A549 (cell line): ENCODE measurements around the gene DNAJA1. TPM values are rescaled to one million over a fixed set of nuclear protein-coding genes. Genes with fewer than 3 reads are reported as not detected.
A peak's percentile ranks its signal among the peaks of the same experiment; 100 is the strongest.

Experiments
- ATAC-seq, 2 experiments: fragments of 200-7000 bp in 1 of 2; fragments of >200 bp in 1 of 2; cut with Nextera tagmentation in 1 of 2; cut with Tn5 transposase in 1 of 2; 3 replicates each; pipeline versions ENCODE4 v1.8.0 to v1.9.1; 2018 to 2020; ENCODE audit warnings: mild to moderate bottlenecking in 1 of 2, moderate library complexity in 1 of 2
- CTCF ChIA-PET: fragments of 300-600 bp; sonication (Branson Sonifier 250); formaldehyde crosslinking; extraction: SDS; loops from one replicate; lab custom pipeline; 2021; ENCODE audit warnings: antibody characterized with exemption, inconsistent platforms; lab: Yijun Ruan, JAX
- POLR2A ChIA-PET: fragments of 350-600 bp; formaldehyde crosslinking; extraction: SDS; loops from one replicate; lab custom pipeline; 2021; ENCODE audit warnings: antibody characterized with exemption, inconsistent platforms; lab: Yijun Ruan, JAX
- DNase-seq, 2 experiments: peaks; one replicate each; pipeline versions ENCODE4 v3.0.0 to v3.0.0-alpha.2; 2011 to 2016; ENCODE audit warnings: low read depth in 1 of 2, low spot score in 1 of 2
- FAIRE-seq: peaks from 2 replicates; lab custom pipeline; 2011; peaks lifted over from hg19 to GRCh38; lab: Jason Lieb, UNC
- H3K27ac ChIP-seq, 2 experiments: fragments of >200 bp; sonication (Bioruptor Twin); formaldehyde crosslinking; 3 replicates each; pipeline ENCODE4 v1.5.1; 2016 to 2017
- H3K4me1 ChIP-seq: fragments of >200 bp; sonication (Bioruptor Twin); formaldehyde crosslinking; 3 replicates; pipeline ENCODE4 v1.6.1; 2016
- H3K4me2 ChIP-seq: fragments of >200 bp; sonication (Bioruptor Twin); formaldehyde crosslinking; 3 replicates; pipeline ENCODE4 v1.6.1; 2016
- H3K4me3 ChIP-seq: fragments of >200 bp; sonication (Bioruptor Twin); formaldehyde crosslinking; 3 replicates; pipeline ENCODE4 v1.5.1; 2016
- H3K9me3 ChIP-seq: fragments of >200 bp; sonication (Bioruptor Twin); formaldehyde crosslinking; 3 replicates; pipeline ENCODE4 v1.6.1; 2016
- BHLHE40 ChIP-seq: IDR thresholded peaks from 2 replicates; pipeline ENCODE4 v1.6.1; 2012; ENCODE audit warnings: low read depth, low read length, inconsistent platforms
- EP300 ChIP-seq, 2 experiments: fragments of >200 bp; sonication (Bioruptor Twin); formaldehyde crosslinking; IDR thresholded peaks; 2 replicates in 1 of 2; 3 replicates in 1 of 2; pipeline ENCODE4 v1.6.1; 2016 to 2017
- HDAC2 ChIP-seq: fragments of 200-600 bp; sonication (generic); IDR thresholded peaks from 2 replicates; pipeline ENCODE4 v1.6.1; 2016
- HOXB13 ChIP-seq: fragments of 250-450 bp; sonication (Bioruptor Pico); IDR thresholded peaks from 2 replicates; pipeline ENCODE4 v1.5.0; 2020; ENCODE audit warnings: low read depth, mild to moderate bottlenecking, moderate library complexity
- MAX ChIP-seq: IDR thresholded peaks from 2 replicates; pipeline ENCODE4 v1.6.1; 2012
- MAZ ChIP-seq: fragments of 150-350 bp; IDR thresholded peaks from 2 replicates; pipeline ENCODE4 v1.6.1; 2014; ENCODE audit warnings: antibody characterized with exemption, low read depth, low read length, borderline replicate concordance
- PHF8 ChIP-seq: fragments of 200-600 bp; sonication (generic); IDR thresholded peaks from 2 replicates; pipeline ENCODE4 v1.6.1; 2016; ENCODE audit warnings: low read depth, mild to moderate bottlenecking, antibody characterized with exemption, moderate library complexity, borderline replicate concordance
- RFX5 ChIP-seq: fragments of 450-650 bp; IDR thresholded peaks from 2 replicates; pipeline ENCODE4 v1.7.1; 2014; ENCODE audit warnings: antibody characterized with exemption, mild to moderate bottlenecking, moderate library complexity
- TFCP2L1 ChIP-seq: fragments of 250-450 bp; sonication (Bioruptor Pico); IDR thresholded peaks from 2 replicates; pipeline ENCODE4 v1.5.0; 2021; ENCODE audit warnings: mild to moderate bottlenecking
- TP53 ChIP-seq: fragments of 250-450 bp; sonication (Bioruptor Pico); IDR thresholded peaks from 2 replicates; pipeline ENCODE4 v1.5.0; 2021; ENCODE audit warnings: mild to moderate bottlenecking, moderate library complexity
- ZC3H11A ChIP-seq: fragments of 450-650 bp; IDR thresholded peaks from 2 replicates; pipeline ENCODE4 v1.6.1; 2014; ENCODE audit warnings: antibody characterized with exemption, mild to moderate bottlenecking
- WGBS: methylation state at CpG from one replicate; pipeline ENCODE4 v1.1.6; 2017; ENCODE audit errors: missing lambda C conversion rate; 5-methylcytosine and 5-hydroxymethylcytosine counted together
- polyA plus RNA-seq, 4 experiments: library from polyadenylated mRNA; depleted of rRNA in 3 of 4; stranded (reverse); fragments of >200 nt; fragmentation: RNase III in 1 of 4; extraction: RNeasy Plus Mini Kit Qiagen cat#74134 plus additional on column Dnase treatment in 1 of 4; gene quantifications; 2 replicates in 3 of 4; 3 replicates in 1 of 4; pipeline ENCODE4 v1.2.3, GENCODE V29; 2011 to 2017
- TF ChIP-seq, protein P1 (sequence below): fragments of >200 bp; sonication (Bioruptor Twin); formaldehyde crosslinking; IDR thresholded peaks from 2 replicates; pipeline ENCODE4 v1.6.1; 2016
- TF ChIP-seq, protein P2 (sequence below): fragments of 200-600 bp; sonication (generic); IDR thresholded peaks from 2 replicates; pipeline ENCODE4 v1.6.1; 2016; ENCODE audit warnings: antibody characterized with exemption, mild to moderate bottlenecking, moderate library complexity

Gene DNAJA1
- polyA plus RNA-seq, 2 of the 4 experiments (the other 2 are of a cell fraction), result 258 to 410 TPM

DNA sequence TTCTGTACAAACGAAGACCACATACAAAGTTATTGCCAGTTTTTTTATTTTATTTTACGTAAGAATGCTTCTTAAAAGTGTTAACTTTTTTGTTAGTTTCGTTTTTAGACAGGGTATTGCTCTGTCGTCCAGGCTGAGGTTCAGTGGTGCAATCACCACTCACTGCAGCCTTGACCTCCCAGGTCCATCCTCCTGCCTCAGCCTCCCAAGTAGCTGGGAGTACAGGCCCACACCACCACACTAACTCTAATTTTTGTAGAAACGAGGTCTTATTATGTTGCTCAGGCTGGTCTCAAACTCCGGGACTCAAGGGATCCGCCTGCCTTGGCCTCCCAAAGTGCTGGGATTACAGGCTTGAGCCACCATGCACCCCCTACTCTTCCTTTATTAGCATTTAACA, 2.3 kb upstream of the DNAJA1 start (continued):
- no peak for TF ChIP-seq ZC3H11A

DNA sequence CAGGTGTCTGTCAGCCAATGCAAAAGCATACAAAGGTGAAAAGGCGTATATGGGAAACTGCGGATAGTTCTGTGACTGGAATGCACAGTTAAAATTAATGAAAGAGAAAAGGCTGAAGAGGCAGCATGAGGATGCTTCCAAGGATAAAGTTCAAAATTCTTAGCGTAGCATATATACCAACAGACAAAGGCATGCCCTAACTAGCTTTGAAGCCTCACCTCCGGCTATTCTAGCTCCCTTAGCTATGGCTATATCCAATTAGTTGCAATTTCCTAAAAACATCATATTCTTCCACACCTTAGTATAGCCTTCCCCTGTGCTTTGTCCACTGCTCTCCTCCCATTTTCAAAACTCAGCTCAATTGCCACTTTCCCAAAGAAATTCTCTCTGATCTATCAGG, 1.4 kb upstream of the DNAJA1 start:
- Histone ChIP-seq H3K4me1 (peaks cover 44% of the 10 kb centered on the region), H3K4me2 (peak overlapping the region; percentile 94), H3K9me3 (no peaks in the 10 kb centered on the region), H3K27ac (peak overlapping the region; percentile 99), H3K4me3 (peak overlapping the region; percentile 98)
- FAIRE-seq (no peak), ATAC-seq (no peak), DNase-seq (no peak)
- WGBS, result 89% methylated on average over 4 of the region's 4 CpGs
- TF ChIP-seq MAX (no peak), ZC3H11A (no peak), MAZ (no peak), HDAC2 (no peak), BHLHE40 (no peak), TP53 (CRISPR knock-in tag) (no peak)
- TF ChIP-seq, protein P1, sequence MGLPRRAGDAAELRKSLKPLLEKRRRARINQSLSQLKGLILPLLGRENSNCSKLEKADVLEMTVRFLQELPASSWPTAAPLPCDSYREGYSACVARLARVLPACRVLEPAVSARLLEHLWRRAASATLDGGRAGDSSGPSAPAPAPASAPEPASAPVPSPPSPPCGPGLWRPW, result no peak
- ChIA-PET POLR2A (interaction anchor here (2.2 kb wide), 1 partner anchor 10 kb away, joined by 41 read pairs; no protein-coding TSS in a partner anchor), CTCF (interaction anchor here (0.6 to 7.1 kb wide), 3 partner anchors 11 to 611 kb away, joined by 4 to 59 read pairs (median 5); no protein-coding TSS in a partner anchor)

GRCh38 chr9:33024126-33024965, 727 bp upstream of the DNAJA1 start:
- TF ChIP-seq TFCP2L1 (CRISPR knock-in tag) (0 out of 2 replicates have a peak, but pooled peaks have one; percentile 21), EP300 (IDR thresholded peaks at IDR 0.05) (no peak), HOXB13 (CRISPR knock-in tag) (peak; percentile 25; the same call in 1 of the 2 replicates), MAX (peak; percentile 26; the same call in 1 of the 2 replicates)
- TF ChIP-seq, protein P2, sequence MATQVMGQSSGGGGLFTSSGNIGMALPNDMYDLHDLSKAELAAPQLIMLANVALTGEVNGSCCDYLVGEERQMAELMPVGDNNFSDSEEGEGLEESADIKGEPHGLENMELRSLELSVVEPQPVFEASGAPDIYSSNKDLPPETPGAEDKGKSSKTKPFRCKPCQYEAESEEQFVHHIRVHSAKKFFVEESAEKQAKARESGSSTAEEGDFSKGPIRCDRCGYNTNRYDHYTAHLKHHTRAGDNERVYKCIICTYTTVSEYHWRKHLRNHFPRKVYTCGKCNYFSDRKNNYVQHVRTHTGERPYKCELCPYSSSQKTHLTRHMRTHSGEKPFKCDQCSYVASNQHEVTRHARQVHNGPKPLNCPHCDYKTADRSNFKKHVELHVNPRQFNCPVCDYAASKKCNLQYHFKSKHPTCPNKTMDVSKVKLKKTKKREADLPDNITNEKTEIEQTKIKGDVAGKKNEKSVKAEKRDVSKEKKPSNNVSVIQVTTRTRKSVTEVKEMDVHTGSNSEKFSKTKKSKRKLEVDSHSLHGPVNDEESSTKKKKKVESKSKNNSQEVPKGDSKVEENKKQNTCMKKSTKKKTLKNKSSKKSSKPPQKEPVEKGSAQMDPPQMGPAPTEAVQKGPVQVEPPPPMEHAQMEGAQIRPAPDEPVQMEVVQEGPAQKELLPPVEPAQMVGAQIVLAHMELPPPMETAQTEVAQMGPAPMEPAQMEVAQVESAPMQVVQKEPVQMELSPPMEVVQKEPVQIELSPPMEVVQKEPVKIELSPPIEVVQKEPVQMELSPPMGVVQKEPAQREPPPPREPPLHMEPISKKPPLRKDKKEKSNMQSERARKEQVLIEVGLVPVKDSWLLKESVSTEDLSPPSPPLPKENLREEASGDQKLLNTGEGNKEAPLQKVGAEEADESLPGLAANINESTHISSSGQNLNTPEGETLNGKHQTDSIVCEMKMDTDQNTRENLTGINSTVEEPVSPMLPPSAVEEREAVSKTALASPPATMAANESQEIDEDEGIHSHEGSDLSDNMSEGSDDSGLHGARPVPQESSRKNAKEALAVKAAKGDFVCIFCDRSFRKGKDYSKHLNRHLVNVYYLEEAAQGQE, result no peak
- WGBS, result 6% methylated on average over 26 of the region's 33 CpGs
- Histone ChIP-seq H3K4me1 (peaks cover 51% of the 10 kb centered on the region), H3K9me3 (no peaks in the 10 kb centered on the region), H3K4me3 (peak overlapping the region; percentile 98), H3K27ac (peak overlapping the region; percentile 99), H3K4me2 (peak overlapping the region; percentile 94)
- POLR2A ChIA-PET, result interaction anchor here (0.6 to 2.8 kb wide), 48 partner anchors 8 to 645 kb away, joined by 3 to 58 read pairs (median 4); partner anchors contain the start of genes APTX, B4GALT1, NDUFB6 and NFX1
- ATAC-seq, result peak; percentile 71 to 72
- CTCF ChIA-PET, result interaction anchor here (0.8 to 7.1 kb wide), 4 partner anchors 11 to 17 kb away, joined by 3 to 59 read pairs (median 4); no protein-coding TSS in a partner anchor
- no peak for FAIRE-seq
- DNase-seq, result peak in 1 of 2 experiments; percentile 35

GRCh38 chr9:33025572-33026342, 684 bp downstream of the DNAJA1 start:
- DNase-seq (peak in 1 of 2 experiments; percentile 27), ATAC-seq (peak; percentile 42 to 54), FAIRE-seq (no peak)
- ChIA-PET POLR2A (interaction anchor here (0.6 to 2.8 kb wide), 27 partner anchors 8 to 475 kb away, joined by 3 to 58 read pairs (median 6); partner anchors contain the start of genes APTX, SMIM27, SMU1 and TOPORS), CTCF (interaction anchor here (0.6 to 7.1 kb wide), 5 partner anchors 13 to 444 kb away, joined by 3 to 59 read pairs (median 4); no protein-coding TSS in a partner anchor)
- H3K27ac ChIP-seq, result peak overlapping the region; percentile 99
- H3K9me3 ChIP-seq, result no peaks in the 10 kb centered on the region
- peak overlapping the region; percentile 98 for H3K4me3 ChIP-seq
- H3K4me1 ChIP-seq, result peaks cover 63% of the 10 kb centered on the region
- TF ChIP-seq RFX5 (no peak), PHF8 (peak; percentile 30)
- WGBS, result 2% methylated on average over 17 of the region's 36 CpGs
- H3K4me2 ChIP-seq, result peak overlapping the region; percentile 97
